A549 (cell line): ENCODE data around the gene TEDC1. TPM values are rescaled to one million over a fixed set of nuclear protein-coding genes. Genes with fewer than 3 reads are reported as not detected.

Experiments used
- ATAC-seq, 2 experiments: fragments of 200-7000 bp in 1 of 2; fragments of >200 bp in 1 of 2; cut with Nextera tagmentation in 1 of 2; cut with Tn5 transposase in 1 of 2; 3 replicates each; pipeline versions ENCODE4 v1.8.0 to v1.9.1; 2018 to 2020; ENCODE audit warnings: mild to moderate bottlenecking in 1 of 2, moderate library complexity in 1 of 2
- CTCF ChIA-PET: fragments of 300-600 bp; sonication (Branson Sonifier 250); formaldehyde crosslinking; extraction: SDS; loops from one replicate; lab custom pipeline; 2021; ENCODE audit warnings: antibody characterized with exemption, inconsistent platforms; lab: Yijun Ruan, JAX
- POLR2A ChIA-PET: fragments of 350-600 bp; formaldehyde crosslinking; extraction: SDS; loops from one replicate; lab custom pipeline; 2021; ENCODE audit warnings: antibody characterized with exemption, inconsistent platforms; lab: Yijun Ruan, JAX
- DNase-seq, 2 experiments: peaks; one replicate each; pipeline versions ENCODE4 v3.0.0 to v3.0.0-alpha.2; 2011 to 2016; ENCODE audit warnings: low read depth in 1 of 2, low spot score in 1 of 2
- FAIRE-seq: peaks from 2 replicates; lab custom pipeline; 2011; peaks lifted over from hg19 to GRCh38; lab: Jason Lieb, UNC
- H3K27ac ChIP-seq, 2 experiments: fragments of >200 bp; sonication (Bioruptor Twin); formaldehyde crosslinking; 3 replicates each; pipeline ENCODE4 v1.5.1; 2016 to 2017
- H3K4me1 ChIP-seq: fragments of >200 bp; sonication (Bioruptor Twin); formaldehyde crosslinking; 3 replicates; pipeline ENCODE4 v1.6.1; 2016
- H3K4me2 ChIP-seq: fragments of >200 bp; sonication (Bioruptor Twin); formaldehyde crosslinking; 3 replicates; pipeline ENCODE4 v1.6.1; 2016
- H3K4me3 ChIP-seq: fragments of >200 bp; sonication (Bioruptor Twin); formaldehyde crosslinking; 3 replicates; pipeline ENCODE4 v1.5.1; 2016
- H3K9me3 ChIP-seq: fragments of >200 bp; sonication (Bioruptor Twin); formaldehyde crosslinking; 3 replicates; pipeline ENCODE4 v1.6.1; 2016
- BHLHE40 ChIP-seq: IDR thresholded peaks from 2 replicates; pipeline ENCODE4 v1.6.1; 2012; ENCODE audit warnings: low read depth, low read length, inconsistent platforms
- CBX2 ChIP-seq: fragments of 200-600 bp; sonication (generic); IDR thresholded peaks from 2 replicates; pipeline ENCODE4 v1.6.1; 2016; ENCODE audit warnings: low read depth, mild to moderate bottlenecking, borderline replicate concordance
- EHF ChIP-seq: fragments of 250-450 bp; sonication (Bioruptor Pico); IDR thresholded peaks from 2 replicates; pipeline ENCODE4 v1.5.0; 2020; ENCODE audit warnings: mild to moderate bottlenecking
- EHMT2 ChIP-seq: fragments of 200-600 bp; sonication (generic); IDR thresholded peaks from 2 replicates; pipeline ENCODE4 v1.6.1; 2016; ENCODE audit warnings: antibody characterized with exemption, low read depth, mild to moderate bottlenecking, moderate library complexity
- FOXS1 ChIP-seq: fragments of 250-450 bp; sonication (Bioruptor Pico); IDR thresholded peaks from 2 replicates; pipeline ENCODE4 v1.5.0; 2020; ENCODE audit warnings: mild to moderate bottlenecking, moderate library complexity
- HMGXB4 ChIP-seq: fragments of 250-450 bp; sonication (Bioruptor Pico); IDR thresholded peaks from 2 replicates; pipeline ENCODE4 v1.5.0; 2021; ENCODE audit warnings: mild to moderate bottlenecking, moderate library complexity, borderline replicate concordance
- KDM5A ChIP-seq: fragments of 200-600 bp; sonication (generic); IDR thresholded peaks from 2 replicates; pipeline ENCODE4 v1.6.1; 2016; ENCODE audit warnings: antibody characterized with exemption, mild to moderate bottlenecking
- NPAS2 ChIP-seq: fragments of 250-450 bp; sonication (Bioruptor Pico); IDR thresholded peaks from 2 replicates; pipeline ENCODE4 v1.8.0; 2022; ENCODE audit warnings: mild to moderate bottlenecking, moderate library complexity, borderline replicate concordance
- POLR2A ChIP-seq: IDR thresholded peaks from 2 replicates; pipeline ENCODE4 v1.6.1; 2012; ENCODE audit warnings: mild to moderate bottlenecking, low read length
- POLR2AphosphoS2 ChIP-seq: conservative IDR thresholded peaks from 2 replicates; pipeline ENCODE4 v1.6.1; 2012; ENCODE audit warnings: low read length, improper control_type of control experiment, inconsistent platforms
- RARB ChIP-seq: fragments of 250-450 bp; sonication (Bioruptor Pico); IDR thresholded peaks from 2 replicates; pipeline ENCODE4 v1.8.0; 2021; ENCODE audit warnings: mild to moderate bottlenecking, moderate library complexity
- RCOR1 ChIP-seq: fragments of 150-350 bp; IDR thresholded peaks from 2 replicates; pipeline ENCODE4 v1.6.1; 2014; ENCODE audit warnings: antibody characterized with exemption, low read length, low read depth
- RNF2 ChIP-seq: fragments of 200-600 bp; sonication (generic); IDR thresholded peaks from 2 replicates; pipeline ENCODE4 v1.6.1; 2016; ENCODE audit warnings: low read depth, mild to moderate bottlenecking, antibody characterized with exemption, moderate library complexity, borderline replicate concordance
- SREBF2 ChIP-seq: fragments of 450-650 bp; IDR thresholded peaks from 2 replicates; pipeline ENCODE4 v1.6.1; 2014; ENCODE audit warnings: mild to moderate bottlenecking, moderate library complexity
- ZSCAN20 ChIP-seq: fragments of 250-450 bp; sonication (Bioruptor Pico); IDR thresholded peaks from 2 replicates; pipeline ENCODE4 v1.8.0; 2022; ENCODE audit warnings: mild to moderate bottlenecking, moderate library complexity
- WGBS: methylation state at CpG from one replicate; pipeline ENCODE4 v1.1.6; 2017; ENCODE audit errors: missing lambda C conversion rate; 5-methylcytosine and 5-hydroxymethylcytosine counted together
- polyA plus RNA-seq, 4 experiments: library from polyadenylated mRNA; depleted of rRNA in 3 of 4; stranded (reverse); fragments of >200 nt; fragmentation: RNase III in 1 of 4; extraction: RNeasy Plus Mini Kit Qiagen cat#74134 plus additional on column Dnase treatment in 1 of 4; gene quantifications; 2 replicates in 3 of 4; 3 replicates in 1 of 4; pipeline ENCODE4 v1.2.3, GENCODE V29; 2011 to 2017
- TF ChIP-seq, protein P1 (sequence below): fragments of 200-600 bp; sonication (generic); IDR thresholded peaks from 2 replicates; pipeline ENCODE4 v1.6.1; 2016; ENCODE audit warnings: antibody characterized with exemption, mild to moderate bottlenecking, moderate library complexity

TEDC1 gene
- polyA plus RNA-seq, 2 of the 4 experiments (the other 2 are of a cell fraction) = 12.7 to 39.6 TPM

DNA sequence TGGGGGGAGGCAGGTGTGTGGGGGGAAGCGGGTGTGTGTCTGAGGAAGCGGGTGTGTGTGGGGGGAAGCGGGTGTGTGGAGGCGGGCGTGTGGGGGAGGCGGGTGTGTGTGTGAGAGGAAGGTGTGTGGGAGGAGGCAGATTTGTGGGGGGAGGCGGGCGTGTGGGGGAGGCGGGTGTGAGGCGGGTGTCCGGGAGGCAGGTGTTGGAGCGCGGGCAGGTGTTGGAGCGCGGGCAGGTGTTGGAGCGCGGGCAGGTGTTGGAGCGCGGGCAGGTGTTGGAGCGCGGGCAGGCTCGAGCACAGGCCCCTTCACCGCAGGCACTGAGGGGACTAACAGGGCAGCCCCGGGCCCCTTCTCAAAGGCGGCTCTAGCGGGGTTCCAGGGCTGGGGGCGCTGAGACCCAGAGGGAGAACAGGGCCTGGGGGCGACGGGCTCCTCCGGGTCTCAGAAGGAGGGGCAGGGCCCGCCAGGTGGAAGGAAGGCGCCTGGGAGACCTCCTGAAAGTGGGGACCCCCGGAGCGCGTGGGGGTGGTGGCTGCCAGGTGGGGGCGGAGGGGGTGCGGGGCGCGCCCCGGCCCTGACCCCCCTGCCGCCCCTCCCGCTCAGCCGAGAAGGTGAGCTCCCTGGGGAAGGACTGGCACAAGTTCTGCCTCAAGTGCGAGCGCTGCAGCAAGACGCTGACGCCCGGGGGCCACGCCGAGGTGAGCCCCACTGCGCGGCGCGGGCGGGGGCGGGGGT, 13.2 kb upstream of the TEDC1 start:
- Histone ChIP-seq H3K4me1 (peaks cover 74% of the 10 kb centered on the region), H3K4me2 (no peak overlapping the region), H3K27ac (no peak overlapping the region), H3K9me3 (no peaks in the 10 kb centered on the region)
- 81% methylated on average over 11 of the region's 56 CpGs for WGBS
- no peak for FAIRE-seq
- CTCF ChIA-PET = interaction anchor here (8.1 kb wide), 1 partner anchor 11 kb away, joined by 132 read pairs; the partner anchor contains the start of gene TEDC1
- POLR2A ChIA-PET = no interaction called here
- no peak for DNase-seq
- TF ChIP-seq BHLHE40 (no peak), POLR2AphosphoS2 (no peak), RARB (CRISPR knock-in tag) (no peak), ZSCAN20 (CRISPR knock-in tag) (no peak), KDM5A (no peak), RCOR1 (no peak)
- TF ChIP-seq, protein P1, sequence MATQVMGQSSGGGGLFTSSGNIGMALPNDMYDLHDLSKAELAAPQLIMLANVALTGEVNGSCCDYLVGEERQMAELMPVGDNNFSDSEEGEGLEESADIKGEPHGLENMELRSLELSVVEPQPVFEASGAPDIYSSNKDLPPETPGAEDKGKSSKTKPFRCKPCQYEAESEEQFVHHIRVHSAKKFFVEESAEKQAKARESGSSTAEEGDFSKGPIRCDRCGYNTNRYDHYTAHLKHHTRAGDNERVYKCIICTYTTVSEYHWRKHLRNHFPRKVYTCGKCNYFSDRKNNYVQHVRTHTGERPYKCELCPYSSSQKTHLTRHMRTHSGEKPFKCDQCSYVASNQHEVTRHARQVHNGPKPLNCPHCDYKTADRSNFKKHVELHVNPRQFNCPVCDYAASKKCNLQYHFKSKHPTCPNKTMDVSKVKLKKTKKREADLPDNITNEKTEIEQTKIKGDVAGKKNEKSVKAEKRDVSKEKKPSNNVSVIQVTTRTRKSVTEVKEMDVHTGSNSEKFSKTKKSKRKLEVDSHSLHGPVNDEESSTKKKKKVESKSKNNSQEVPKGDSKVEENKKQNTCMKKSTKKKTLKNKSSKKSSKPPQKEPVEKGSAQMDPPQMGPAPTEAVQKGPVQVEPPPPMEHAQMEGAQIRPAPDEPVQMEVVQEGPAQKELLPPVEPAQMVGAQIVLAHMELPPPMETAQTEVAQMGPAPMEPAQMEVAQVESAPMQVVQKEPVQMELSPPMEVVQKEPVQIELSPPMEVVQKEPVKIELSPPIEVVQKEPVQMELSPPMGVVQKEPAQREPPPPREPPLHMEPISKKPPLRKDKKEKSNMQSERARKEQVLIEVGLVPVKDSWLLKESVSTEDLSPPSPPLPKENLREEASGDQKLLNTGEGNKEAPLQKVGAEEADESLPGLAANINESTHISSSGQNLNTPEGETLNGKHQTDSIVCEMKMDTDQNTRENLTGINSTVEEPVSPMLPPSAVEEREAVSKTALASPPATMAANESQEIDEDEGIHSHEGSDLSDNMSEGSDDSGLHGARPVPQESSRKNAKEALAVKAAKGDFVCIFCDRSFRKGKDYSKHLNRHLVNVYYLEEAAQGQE = no peak
- TF ChIP-seq, all 56 proteins: peak for 0
- no peak for ATAC-seq
- no peak overlapping the region for H3K4me3 ChIP-seq

DNA sequence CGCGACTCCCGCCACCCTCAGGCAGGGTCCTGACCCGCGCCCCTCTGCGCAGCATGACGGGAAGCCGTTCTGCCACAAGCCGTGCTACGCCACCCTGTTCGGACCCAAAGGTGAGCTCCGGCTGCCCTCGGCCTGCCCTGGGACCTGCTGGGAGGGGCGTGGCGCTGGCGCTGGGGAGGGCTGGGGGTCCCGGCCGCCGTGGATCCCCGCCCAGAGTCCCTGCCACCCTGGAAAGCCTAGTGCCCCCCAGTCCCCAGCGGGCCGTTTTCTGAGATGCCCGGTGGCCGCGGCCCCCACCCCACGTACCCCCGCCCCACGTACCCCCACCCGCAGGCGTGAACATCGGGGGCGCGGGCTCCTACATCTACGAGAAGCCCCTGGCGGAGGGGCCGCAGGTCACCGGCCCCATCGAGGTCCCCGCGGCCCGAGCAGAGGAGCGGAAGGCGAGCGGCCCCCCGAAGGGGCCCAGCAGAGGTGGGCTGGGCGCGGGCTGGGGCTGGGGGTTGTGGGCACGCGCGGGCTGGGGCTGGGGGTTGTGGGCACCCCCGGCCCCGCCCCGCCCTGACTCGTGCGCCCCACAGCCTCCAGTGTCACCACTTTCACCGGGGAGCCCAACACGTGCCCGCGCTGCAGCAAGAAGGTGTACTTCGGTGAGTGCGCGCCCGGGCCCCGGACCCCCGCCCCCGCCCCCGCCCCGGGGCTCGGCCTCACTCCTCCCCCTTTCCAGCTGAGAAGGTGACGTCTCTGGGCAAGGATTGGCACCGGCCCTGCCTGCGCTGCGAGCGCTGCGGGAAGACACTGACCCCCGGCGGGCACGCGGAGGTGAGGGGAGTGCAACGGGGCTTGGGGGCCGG, 12.4 kb upstream of the TEDC1 start:
- CTCF ChIA-PET = interaction anchor here (8.1 kb wide), 1 partner anchor 11 kb away, joined by 132 read pairs; the partner anchor contains the start of gene TEDC1
- Histone ChIP-seq H3K4me2 (no peak overlapping the region), H3K4me3 (no peak overlapping the region), H3K27ac (no peak overlapping the region; a peak in 1 of 6 replicates), H3K9me3 (no peaks in the 10 kb centered on the region), H3K4me1 (peaks cover 74% of the 10 kb centered on the region)
- 80% methylated on average over 7 of the region's 81 CpGs for WGBS
- DNase-seq = no peak
- TF ChIP-seq EHF (CRISPR knock-in tag) (no peak), POLR2A (no peak), RNF2 (no peak), KDM5A (no peak), FOXS1 (no peak), CBX2 (no peak)
- no peak for FAIRE-seq
- no peak for ATAC-seq
- POLR2A ChIA-PET = no interaction called here

- peak overlapping the region; percentile 99; the same call in 2 of the 3 replicates for H3K4me2 ChIP-seq
- no peaks in the 10 kb centered on the region for H3K9me3 ChIP-seq
- peak overlapping the region; percentile 99 to 100; a peak in 4 of 6 replicates for H3K27ac ChIP-seq
- H3K4me3 ChIP-seq = no peak overlapping the region
- 61% methylated on average over 21 of the region's 34 CpGs for WGBS
- ChIA-PET POLR2A (no interaction called here), CTCF (interaction anchor here (1.0 to 8.1 kb wide), 7 partner anchors 10 to 49 kb away, joined by 3 to 132 read pairs (median 24); partner anchors contain the start of gene TEDC1)
- DNase-seq = no peak
- no peak for FAIRE-seq
- peaks cover 83% of the 10 kb centered on the region for H3K4me1 ChIP-seq
- TF ChIP-seq EHMT2 (no peak), NPAS2 (CRISPR knock-in tag) (0 out of 2 replicates have a peak, but pooled peaks have one; percentile 20), HMGXB4 (CRISPR knock-in tag) (no peak), SREBF2 (no peak)
- ATAC-seq = no peak
These were observed 11.5 kb upstream of the TEDC1 start for GRCh38 chr14:105479431-105480158.
